ENCODE results near the gene CRTC2. TPM values are rescaled to one million over a fixed set of nuclear protein-coding genes. Genes with fewer than 3 reads are reported as not detected.

Gene CRTC2
- total and polyA plus RNA-seq, 4 donors = 17.7 to 48.7 (median 42.6) TPM

DNA sequence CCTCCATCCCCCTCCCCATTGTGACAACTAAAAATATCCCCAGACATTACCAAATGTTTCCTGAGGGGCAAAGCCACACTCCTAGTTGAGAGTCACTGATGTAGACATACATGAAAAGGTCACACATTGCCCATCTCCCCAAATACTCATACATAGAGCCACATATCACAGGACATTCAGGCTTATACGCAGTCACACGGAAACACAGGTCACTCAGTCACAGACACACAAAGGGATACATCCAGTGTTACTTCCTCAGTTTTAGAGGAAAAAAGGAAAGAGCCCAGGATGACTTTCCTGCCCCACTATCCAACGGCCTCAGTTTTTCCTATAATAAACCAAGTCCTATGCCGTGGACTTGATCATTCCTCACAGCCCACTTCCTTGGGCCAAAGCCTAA lies 3.0 kb upstream of the CRTC2 start:
- no peaks in the 10 kb centered on the region for H3K9me3 ChIP-seq (ENCODE audit: control insufficient read depth in 4 of 4, insufficient read depth in 3 of 4, low read length in 3 of 4)
- TF ChIP-seq, protein P1, sequence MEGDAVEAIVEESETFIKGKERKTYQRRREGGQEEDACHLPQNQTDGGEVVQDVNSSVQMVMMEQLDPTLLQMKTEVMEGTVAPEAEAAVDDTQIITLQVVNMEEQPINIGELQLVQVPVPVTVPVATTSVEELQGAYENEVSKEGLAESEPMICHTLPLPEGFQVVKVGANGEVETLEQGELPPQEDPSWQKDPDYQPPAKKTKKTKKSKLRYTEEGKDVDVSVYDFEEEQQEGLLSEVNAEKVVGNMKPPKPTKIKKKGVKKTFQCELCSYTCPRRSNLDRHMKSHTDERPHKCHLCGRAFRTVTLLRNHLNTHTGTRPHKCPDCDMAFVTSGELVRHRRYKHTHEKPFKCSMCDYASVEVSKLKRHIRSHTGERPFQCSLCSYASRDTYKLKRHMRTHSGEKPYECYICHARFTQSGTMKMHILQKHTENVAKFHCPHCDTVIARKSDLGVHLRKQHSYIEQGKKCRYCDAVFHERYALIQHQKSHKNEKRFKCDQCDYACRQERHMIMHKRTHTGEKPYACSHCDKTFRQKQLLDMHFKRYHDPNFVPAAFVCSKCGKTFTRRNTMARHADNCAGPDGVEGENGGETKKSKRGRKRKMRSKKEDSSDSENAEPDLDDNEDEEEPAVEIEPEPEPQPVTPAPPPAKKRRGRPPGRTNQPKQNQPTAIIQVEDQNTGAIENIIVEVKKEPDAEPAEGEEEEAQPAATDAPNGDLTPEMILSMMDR (IDR thresholded peaks at IDR 0.05; ENCODE audit: control extremely low read depth, extremely low read depth) = no peak
- ATAC-seq (ENCODE audit: insufficient read depth, low FRiP score) (no peak), DNase-seq (no peak)
- H3K27ac ChIP-seq (ENCODE audit: low read depth in 1 of 2, low read length in 1 of 2) = peak overlapping the region; percentile 54 to 94
- peak overlapping the region in 1 of 2 donors; percentile 8 for H3K9ac ChIP-seq (ENCODE audit: insufficient read depth in 1 of 2, low read length in 2 of 2)
- no peak overlapping the region for H3K4me3 ChIP-seq
- no peaks in the 10 kb centered on the region for H3K27me3 ChIP-seq (ENCODE audit: control insufficient read depth in 3 of 3, insufficient read depth in 3 of 3, low read length in 2 of 3)
- WGBS, 2 donors = 78 to 81% methylated on average over 4 of the region's 4 CpGs
- peaks cover 14 to 58% (median 15%) of the 10 kb centered on the region in 5 donors for H3K4me1 ChIP-seq (ENCODE audit: control insufficient read depth in 5 of 5, insufficient read depth in 5 of 5, low read length in 5 of 5)
- peaks cover 0 to 9% (median 7%) of the 10 kb centered on the region in 4 donors for H3K36me3 ChIP-seq (ENCODE audit: control insufficient read depth in 4 of 4, insufficient read depth in 4 of 4, low read length in 4 of 4)

DNA sequence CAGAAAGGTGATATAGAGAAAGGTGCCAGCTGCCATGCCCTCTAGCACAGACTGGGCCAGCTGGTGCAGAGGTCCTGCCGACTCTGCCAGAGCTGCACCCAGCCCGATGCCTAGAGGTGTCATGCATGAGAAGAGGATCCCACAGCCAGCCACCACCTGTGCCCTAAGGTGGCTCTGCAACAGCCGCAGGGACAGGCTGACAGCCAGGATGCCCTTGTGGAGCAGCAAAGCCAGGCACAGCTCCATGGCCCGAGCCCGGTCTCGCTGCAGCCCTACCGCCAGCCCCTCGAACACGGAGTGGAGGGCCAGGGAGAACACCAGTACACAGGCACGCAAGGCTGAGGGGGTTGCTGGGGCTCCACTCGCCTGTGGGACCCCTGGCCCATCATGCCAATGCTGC lies 1.8 kb upstream of the CRTC2 start:
- Histone ChIP-seq H3K27ac (ENCODE audit: low read depth in 1 of 2, low read length in 1 of 2) (no peak overlapping the region), H3K4me1 (ENCODE audit: control insufficient read depth in 5 of 5, insufficient read depth in 5 of 5, low read length in 5 of 5) (peaks cover 14 to 57% (median 20%) of the 10 kb centered on the region in 5 donors), H3K9ac (ENCODE audit: insufficient read depth in 1 of 2, low read length in 2 of 2) (no peak overlapping the region), H3K4me3 (no peak overlapping the region), H3K9me3 (ENCODE audit: control insufficient read depth in 4 of 4, insufficient read depth in 3 of 4, low read length in 3 of 4) (no peaks in the 10 kb centered on the region), H3K27me3 (ENCODE audit: control insufficient read depth in 3 of 3, insufficient read depth in 3 of 3, low read length in 2 of 3) (no peaks in the 10 kb centered on the region), H3K36me3 (ENCODE audit: control insufficient read depth in 4 of 4, insufficient read depth in 4 of 4, low read length in 4 of 4) (peaks cover 0 to 9% (median 7%) of the 10 kb centered on the region in 4 donors)
- WGBS, 2 donors = 94 to 97% methylated on average over 10 to 11 of the region's 11 CpGs
- DNase-seq (no peak), ATAC-seq (ENCODE audit: insufficient read depth, low FRiP score) (no peak)
- TF ChIP-seq, protein P1 (IDR thresholded peaks at IDR 0.05; ENCODE audit: control extremely low read depth, extremely low read depth) = no peak

DNA sequence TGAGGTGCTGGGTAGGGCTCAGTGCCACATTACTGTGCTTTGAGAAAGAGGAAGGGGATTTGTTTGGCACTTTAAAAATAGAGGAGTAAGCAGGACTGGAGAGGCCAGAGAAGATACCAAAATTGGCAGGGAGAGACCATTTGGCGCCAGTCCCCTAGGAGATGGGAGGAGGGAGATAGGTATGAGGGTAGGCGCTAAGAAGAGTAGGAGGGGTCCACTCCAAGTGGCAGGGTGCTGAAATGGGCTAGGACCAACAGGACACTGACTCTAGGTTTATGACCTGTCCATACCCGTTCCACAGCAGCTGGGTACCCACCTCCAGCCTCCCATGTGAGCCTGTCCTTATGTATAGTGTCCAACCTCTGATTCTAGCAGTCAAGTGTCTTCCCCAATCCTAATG lies 1.0 kb upstream of the CRTC2 start:
- Histone ChIP-seq H3K4me1 (ENCODE audit: control insufficient read depth in 5 of 5, insufficient read depth in 5 of 5, low read length in 5 of 5) (peaks cover 14 to 55% (median 20%) of the 10 kb centered on the region in 5 donors), H3K9me3 (ENCODE audit: control insufficient read depth in 4 of 4, insufficient read depth in 3 of 4, low read length in 3 of 4) (no peaks in the 10 kb centered on the region), H3K27me3 (ENCODE audit: control insufficient read depth in 3 of 3, insufficient read depth in 3 of 3, low read length in 2 of 3) (no peaks in the 10 kb centered on the region), H3K9ac (ENCODE audit: insufficient read depth in 1 of 2, low read length in 2 of 2) (no peak overlapping the region), H3K36me3 (ENCODE audit: control insufficient read depth in 4 of 4, insufficient read depth in 4 of 4, low read length in 4 of 4) (peaks cover 2 to 15% (median 7%) of the 10 kb centered on the region in 4 donors), H3K4me3 (no peak overlapping the region), H3K27ac (ENCODE audit: low read depth in 1 of 2, low read length in 1 of 2) (peak overlapping the region; percentile 8 to 45)
- DNase-seq (peak in 1 of 3 donors; percentile 10), ATAC-seq (ENCODE audit: insufficient read depth, low FRiP score) (no peak)
- TF ChIP-seq, protein P1 (IDR thresholded peaks at IDR 0.05; ENCODE audit: control extremely low read depth, extremely low read depth) = no peak
- WGBS, 2 donors = 68 to 83% methylated on average over 3 of the region's 3 CpGs

DNA sequence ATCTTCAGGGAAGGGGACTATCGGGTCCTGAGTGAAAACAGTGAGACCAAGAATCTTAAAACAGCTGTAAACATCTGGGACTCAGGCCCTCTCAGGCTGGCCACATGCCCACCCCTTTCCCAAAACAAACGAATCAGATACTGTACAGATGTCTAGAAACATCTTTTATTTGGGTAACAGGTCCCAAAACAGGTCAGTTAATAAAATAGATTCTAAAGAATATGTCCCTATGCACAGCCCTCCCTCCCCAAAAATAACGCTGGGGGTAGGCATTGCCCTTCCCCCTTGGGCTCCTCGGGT lies 499 bp upstream of the CRTC2 start:
- peak overlapping the region; percentile 20 to 45 for H3K27ac ChIP-seq (ENCODE audit: low read depth in 1 of 2, low read length in 1 of 2)
- H3K27me3 ChIP-seq (ENCODE audit: control insufficient read depth in 3 of 3, insufficient read depth in 3 of 3, low read length in 2 of 3) = no peaks in the 10 kb centered on the region
- no peak for DNase-seq
- peaks cover 14 to 49% (median 20%) of the 10 kb centered on the region in 5 donors for H3K4me1 ChIP-seq (ENCODE audit: control insufficient read depth in 5 of 5, insufficient read depth in 5 of 5, low read length in 5 of 5)
- H3K9me3 ChIP-seq (ENCODE audit: control insufficient read depth in 4 of 4, insufficient read depth in 3 of 4, low read length in 3 of 4) = no peaks in the 10 kb centered on the region
- WGBS, 2 donors = 17 to 31% methylated on average over 4 of the region's 4 CpGs
- H3K4me3 ChIP-seq = no peak overlapping the region
- peak overlapping the region in 1 of 2 donors; percentile 63 for H3K9ac ChIP-seq (ENCODE audit: insufficient read depth in 1 of 2, low read length in 2 of 2)
- ATAC-seq (ENCODE audit: insufficient read depth, low FRiP score) = no peak
- H3K36me3 ChIP-seq (ENCODE audit: control insufficient read depth in 4 of 4, insufficient read depth in 4 of 4, low read length in 4 of 4) = peaks cover 2 to 19% (median 9%) of the 10 kb centered on the region in 4 donors
- TF ChIP-seq, protein P1 (IDR thresholded peaks at IDR 0.05; ENCODE audit: control extremely low read depth, extremely low read depth) = no peak

Measured in lung (tissue), 12 donors.